Fibroblast of pulmonary artery (primary cell): Measurements from ENCODE around the gene C1orf35.

Experiments used
- DNase-seq: peaks from one replicate; pipeline ENCODE4 v3.0.0-alpha.2; 2010; ENCODE audit warnings: low read depth
- H3K4me3 ChIP-seq: replicated peaks from 2 replicates; pipeline ENCODE4 v1.5.1; 2011; ENCODE audit warnings: low read depth, mild to moderate bottlenecking, control low read depth, low read length, moderate library complexity
- CTCF ChIP-seq: IDR thresholded peaks from 2 replicates; pipeline ENCODE4 v1.5.1; 2011; ENCODE audit warnings: mild to moderate bottlenecking, control low read depth, low read length, inconsistent platforms; ENCODE audit errors: missing control alignments

Gene C1orf35

GRCh38 chr1:228102791-228103620 is at the start of gene C1orf35:
TSS of gene C1orf35 (minus strand) at chr1:228103325. CDS start at chr1:228103227, 98 bp downstream.
- DNase-seq = peak; percentile 91

GRCh38 chr1:228152918-228153258 is 49.8 kb upstream of the C1orf35 start:
- H3K4me3 ChIP-seq = no peak overlapping the region
- no peak for DNase-seq
- no peak for TF ChIP-seq CTCF

More at GRCh38 chr1:228102791-228103620, at the start of gene C1orf35:
- no peak for TF ChIP-seq CTCF
- peak within 1 kb of the TSS; percentile 87 for H3K4me3 ChIP-seq

- no peak overlapping the region for H3K4me3 ChIP-seq
- no peak for TF ChIP-seq CTCF
- DNase-seq = no peak
These were observed 49.2 kb upstream of the C1orf35 start for GRCh38 chr1:228152097-228152917.

- no peak overlapping the region for H3K4me3 ChIP-seq
- DNase-seq = no peak
- no peak for TF ChIP-seq CTCF
These were observed 48.2 kb upstream of the C1orf35 start for GRCh38 chr1:228151180-228151925.

GRCh38 chr1:228150461-228151179 is 47.5 kb upstream of the C1orf35 start:
- DNase-seq = peak; percentile 85
- H3K4me3 ChIP-seq = no peak overlapping the region

More at GRCh38 chr1:228150461-228151179, 47.5 kb upstream of the C1orf35 start:
- no peak for TF ChIP-seq CTCF
